SU-DHL-6 (cell line): ENCODE measurements around the gene MAP2K4.

Source experiments
- H2AFZ ChIP-seq: fragments of 200-600 bp; sonication (generic); 2 replicates; pipeline ENCODE4 v1.6.1; 2014; ENCODE audit warnings: low read depth, mild to moderate bottlenecking, moderate library complexity, mixed read lengths, antibody characterized with exemption, low read length; ENCODE audit not compliant: severe bottlenecking
- H3F3A ChIP-seq: fragments of 200-600 bp; shearing (Covaris generic); 2 replicates; pipeline ENCODE4 v1.6.0; 2016; ENCODE audit warnings: antibody characterized with exemption, mild to moderate bottlenecking; ENCODE audit not compliant: insufficient read depth
- H3K27ac ChIP-seq: fragments of 200-600 bp; sonication (generic); 2 replicates; pipeline ENCODE4 v1.5.1; 2016; ENCODE audit warnings: low read depth, mild to moderate bottlenecking, low read length, moderate library complexity, mixed read lengths
- H3K27me3 ChIP-seq: fragments of 200-600 bp; sonication (generic), shearing (Covaris generic); 2 replicates; pipeline ENCODE4 v1.6.0; 2014; ENCODE audit warnings: mild to moderate bottlenecking, low read length
- H3K36me3 ChIP-seq: fragments of 200-600 bp; sonication (generic); 2 replicates; pipeline ENCODE4 v1.6.1; 2014; ENCODE audit warnings: mild to moderate bottlenecking, low read length, mixed read lengths
- H3K4me2 ChIP-seq: fragments of 300-600, 200-600 bp; shearing (Covaris generic), sonication (generic); 2 replicates; pipeline ENCODE4 v1.6.0; 2014; ENCODE audit warnings: low read length, low read depth, mild to moderate bottlenecking; ENCODE audit not compliant: poor library complexity, severe bottlenecking
- H3K4me3 ChIP-seq: fragments of 200-600 bp; sonication (generic); 2 replicates; pipeline ENCODE4 v1.5.1; 2014; ENCODE audit warnings: antibody characterized with exemption, low read length, mild to moderate bottlenecking, mixed read lengths; ENCODE audit not compliant: insufficient read depth, poor library complexity, severe bottlenecking
- H3K79me2 ChIP-seq: fragments of 200-600 bp; sonication (generic); 2 replicates; pipeline ENCODE4 v1.6.1; 2014; ENCODE audit warnings: mild to moderate bottlenecking, low read length, moderate library complexity; ENCODE audit not compliant: insufficient read depth
- H3K9ac ChIP-seq: fragments of 200-600 bp; sonication (generic); 2 replicates; pipeline ENCODE4 v1.7.0; 2014; ENCODE audit warnings: mild to moderate bottlenecking, low read length
- H3K9me2 ChIP-seq: fragments of 200-600 bp; sonication (generic); replicated peaks from 2 replicates; pipeline ENCODE4 v1.6.1; 2014; ENCODE audit warnings: low read length; ENCODE audit not compliant: insufficient read depth
- H3K9me3 ChIP-seq: fragments of 200-600 bp; sonication (generic); 2 replicates; pipeline ENCODE4 v1.6.1; 2014; ENCODE audit warnings: low read length, mixed read lengths; ENCODE audit not compliant: insufficient read depth
- H4K20me1 ChIP-seq: fragments of 200-600 bp; sonication (generic); 2 replicates; pipeline ENCODE4 v1.6.1; 2014; ENCODE audit warnings: low read depth, mild to moderate bottlenecking, antibody characterized with exemption, low read length, moderate library complexity, mixed read lengths
- EZH2phosphoT487 ChIP-seq: fragments of 200-600 bp; sonication (generic), shearing (Covaris generic); conservative IDR thresholded peaks from 2 replicates; pipeline ENCODE4 v1.6.1; 2018; ENCODE audit warnings: mild to moderate bottlenecking, antibody characterized with exemption, low read length, moderate library complexity, mixed read lengths
- TF ChIP-seq, protein P1 (sequence below): fragments of 200-600 bp; sonication (generic); IDR thresholded peaks from one replicate; pipeline ENCODE4 v1.5.1; 2017; ENCODE audit warnings: antibody characterized with exemption, mild to moderate bottlenecking, low read length, moderate library complexity; ENCODE audit not compliant: insufficient read depth, poor library complexity, severe bottlenecking

The MAP2K4 gene

DNA sequence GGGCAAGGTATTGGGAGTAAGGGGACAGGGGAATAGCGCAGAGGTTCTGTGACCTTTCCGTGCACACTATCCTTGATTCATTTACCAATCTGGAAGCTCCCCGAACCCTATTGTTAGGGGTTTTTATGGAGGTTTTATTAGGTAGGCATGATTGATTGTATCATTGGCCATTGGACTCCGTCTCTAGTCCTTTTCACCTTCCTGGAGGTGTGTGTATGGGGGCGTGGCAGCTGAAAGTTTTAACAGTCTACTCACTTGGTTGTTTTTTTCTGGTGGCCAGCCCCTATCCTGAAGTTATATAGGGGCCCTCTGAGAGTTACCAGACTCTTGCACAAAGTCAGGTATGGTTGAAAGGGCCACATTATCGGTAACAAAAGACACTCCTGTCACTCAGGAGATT, 23.0 kb downstream of the MAP2K4 start:
- H3K9me3 ChIP-seq, result no peaks in the 10 kb centered on the region
- no peak overlapping the region for H3K4me2 ChIP-seq
- no peaks in the 10 kb centered on the region for H3F3A ChIP-seq
- no peak overlapping the region for H3K27ac ChIP-seq
- H4K20me1 ChIP-seq, result peaks cover 4% of the 10 kb centered on the region; the same call in 1 of the 2 replicates
- TF ChIP-seq, protein P1, sequence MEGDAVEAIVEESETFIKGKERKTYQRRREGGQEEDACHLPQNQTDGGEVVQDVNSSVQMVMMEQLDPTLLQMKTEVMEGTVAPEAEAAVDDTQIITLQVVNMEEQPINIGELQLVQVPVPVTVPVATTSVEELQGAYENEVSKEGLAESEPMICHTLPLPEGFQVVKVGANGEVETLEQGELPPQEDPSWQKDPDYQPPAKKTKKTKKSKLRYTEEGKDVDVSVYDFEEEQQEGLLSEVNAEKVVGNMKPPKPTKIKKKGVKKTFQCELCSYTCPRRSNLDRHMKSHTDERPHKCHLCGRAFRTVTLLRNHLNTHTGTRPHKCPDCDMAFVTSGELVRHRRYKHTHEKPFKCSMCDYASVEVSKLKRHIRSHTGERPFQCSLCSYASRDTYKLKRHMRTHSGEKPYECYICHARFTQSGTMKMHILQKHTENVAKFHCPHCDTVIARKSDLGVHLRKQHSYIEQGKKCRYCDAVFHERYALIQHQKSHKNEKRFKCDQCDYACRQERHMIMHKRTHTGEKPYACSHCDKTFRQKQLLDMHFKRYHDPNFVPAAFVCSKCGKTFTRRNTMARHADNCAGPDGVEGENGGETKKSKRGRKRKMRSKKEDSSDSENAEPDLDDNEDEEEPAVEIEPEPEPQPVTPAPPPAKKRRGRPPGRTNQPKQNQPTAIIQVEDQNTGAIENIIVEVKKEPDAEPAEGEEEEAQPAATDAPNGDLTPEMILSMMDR, result no peak
- no peak for TF ChIP-seq EZH2phosphoT487
- no peaks in the 10 kb centered on the region for H3K36me3 ChIP-seq
- H3K79me2 ChIP-seq, result no peaks in the 10 kb centered on the region
- no peak overlapping the region for H3K4me3 ChIP-seq
- H2AFZ ChIP-seq, result no peak overlapping the region
- H3K27me3 ChIP-seq, result no peaks in the 10 kb centered on the region
- H3K9ac ChIP-seq, result no peak overlapping the region
- no peaks in the 10 kb centered on the region for H3K9me2 ChIP-seq

DNA sequence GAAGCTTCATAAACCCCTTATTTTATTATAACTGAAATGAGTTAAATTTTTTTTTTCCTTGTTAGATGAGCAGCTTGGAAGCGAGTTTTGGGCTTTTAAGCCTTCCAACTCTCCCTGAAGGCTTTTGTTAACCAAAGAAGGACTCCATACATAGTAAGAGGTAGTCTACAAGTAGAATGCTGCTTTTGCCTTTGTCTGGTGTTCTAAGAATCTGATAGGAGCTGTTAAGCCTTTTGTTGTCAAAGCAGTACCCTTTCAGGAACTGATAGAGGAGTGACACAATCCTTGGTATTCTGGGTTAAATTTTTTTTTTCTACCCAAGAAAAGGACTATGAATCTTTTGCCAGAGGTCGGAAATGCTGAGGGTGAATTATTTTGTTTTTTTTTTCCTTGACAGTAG, 26.1 kb downstream of the MAP2K4 start:
- TF ChIP-seq EZH2phosphoT487, result no peak
- TF ChIP-seq, protein P1, result no peak
- H3K27me3 ChIP-seq, result no peaks in the 10 kb centered on the region
- H3K4me3 ChIP-seq, result no peak overlapping the region
- no peak overlapping the region for H3K27ac ChIP-seq
- no peak overlapping the region for H2AFZ ChIP-seq
- H3K4me2 ChIP-seq, result no peak overlapping the region
- peaks cover 22% of the 10 kb centered on the region for H4K20me1 ChIP-seq
- no peaks in the 10 kb centered on the region for H3F3A ChIP-seq
- no peaks in the 10 kb centered on the region for H3K9me3 ChIP-seq
- H3K9ac ChIP-seq, result no peak overlapping the region
- H3K79me2 ChIP-seq, result no peaks in the 10 kb centered on the region
- no peaks in the 10 kb centered on the region for H3K36me3 ChIP-seq
- no peaks in the 10 kb centered on the region for H3K9me2 ChIP-seq

DNA sequence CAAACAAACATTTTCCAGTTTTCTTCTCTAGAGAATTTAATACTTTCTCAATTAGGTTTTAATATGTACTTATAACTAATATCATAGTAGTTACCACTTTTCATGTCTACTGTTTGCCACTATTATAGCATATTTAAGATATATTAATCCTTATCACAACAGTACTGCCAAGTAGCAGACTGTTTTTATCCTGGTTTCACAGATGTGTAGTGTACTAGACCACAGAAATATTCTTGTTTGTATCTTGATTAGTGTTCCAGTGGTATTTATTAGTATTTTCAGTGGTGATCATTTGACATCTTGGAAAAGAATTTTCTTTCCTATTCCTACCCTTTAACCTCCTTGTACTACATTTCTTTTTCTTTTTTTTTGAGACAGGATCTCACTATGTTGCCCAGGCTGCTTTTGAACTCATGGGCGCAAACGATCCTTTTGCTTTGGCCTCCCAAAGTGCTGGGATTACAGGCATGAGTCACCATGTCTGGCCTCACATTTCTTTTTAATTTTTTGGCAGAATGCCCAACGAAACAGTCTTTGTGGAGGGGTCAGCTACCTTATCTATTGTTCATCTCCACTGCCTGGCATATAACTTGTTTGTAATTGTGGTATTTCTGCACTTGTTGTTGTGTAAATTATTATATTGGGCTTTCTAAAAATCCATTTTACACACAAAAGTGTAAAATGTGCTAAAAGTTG, 27.2 kb downstream of the MAP2K4 start:
- Histone ChIP-seq H3K79me2 (no peaks in the 10 kb centered on the region), H3K27ac (no peak overlapping the region), H3K36me3 (no peaks in the 10 kb centered on the region), H2AFZ (no peak overlapping the region), H4K20me1 (peaks cover 30% of the 10 kb centered on the region), H3K9me2 (no peaks in the 10 kb centered on the region), H3K9me3 (no peaks in the 10 kb centered on the region), H3F3A (no peaks in the 10 kb centered on the region), H3K9ac (no peak overlapping the region), H3K4me2 (no peak overlapping the region), H3K27me3 (no peaks in the 10 kb centered on the region), H3K4me3 (no peak overlapping the region)
- TF ChIP-seq, protein P1, result no peak
- TF ChIP-seq EZH2phosphoT487, result no peak
